IPS-15b (cell line): Measurements from ENCODE around the gene ATP11A.

Experiments used
- H3K27me3 ChIP-seq: one replicate; pipeline ENCODE4 v1.6.1; 2013; ENCODE audit warnings: low read length; ENCODE audit not compliant: control insufficient read depth, insufficient read depth
- H3K36me3 ChIP-seq: one replicate; pipeline ENCODE4 v1.6.1; 2013; ENCODE audit warnings: low read length; ENCODE audit not compliant: control insufficient read depth, insufficient read depth
- H3K4me1 ChIP-seq: one replicate; pipeline ENCODE4 v1.6.1; 2013; ENCODE audit warnings: mild to moderate bottlenecking, low read length; ENCODE audit not compliant: control insufficient read depth, insufficient read depth
- H3K4me3 ChIP-seq: one replicate; pipeline ENCODE4 v1.5.1; 2013; ENCODE audit warnings: low read depth, low read length
- H3K9ac ChIP-seq: one replicate; pipeline ENCODE4 v1.6.1; 2013; ENCODE audit warnings: low read depth, mild to moderate bottlenecking, low read length
- H3K9me3 ChIP-seq: one replicate; pipeline ENCODE4 v1.6.1; 2013; ENCODE audit warnings: mild to moderate bottlenecking, low read length; ENCODE audit not compliant: control insufficient read depth, insufficient read depth

ATP11A gene

DNA sequence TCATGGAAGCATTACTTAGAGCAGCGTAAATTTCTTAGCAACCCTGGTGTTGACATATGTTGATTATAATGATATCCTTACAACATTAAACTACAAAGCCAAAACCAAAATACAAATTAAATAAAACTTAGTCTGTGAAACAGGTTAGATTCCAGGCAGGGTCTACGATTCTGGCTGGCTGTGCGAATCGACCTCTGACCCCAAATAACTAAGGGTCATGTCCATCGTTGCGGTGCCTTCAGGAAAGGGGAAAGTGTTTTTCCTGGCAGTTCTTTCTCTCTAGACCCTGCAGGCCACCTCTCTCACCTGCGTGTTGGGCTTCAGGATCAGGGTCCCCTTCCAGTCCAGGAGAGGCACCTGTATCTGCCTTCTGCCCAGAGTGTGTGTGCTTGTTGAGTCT is 66.2 kb downstream of the ATP11A start:
- no peaks in the 10 kb centered on the region for H3K9me3 ChIP-seq
- no peak overlapping the region for H3K9ac ChIP-seq
- no peak overlapping the region for H3K4me3 ChIP-seq
- peaks cover 2% of the 10 kb centered on the region for H3K36me3 ChIP-seq
- H3K4me1 ChIP-seq = no peaks in the 10 kb centered on the region
- no peaks in the 10 kb centered on the region for H3K27me3 ChIP-seq

- Histone ChIP-seq H3K27me3 (no peaks in the 10 kb centered on the region), H3K9ac (no peak overlapping the region), H3K4me1 (no peaks in the 10 kb centered on the region), H3K36me3 (peaks cover 2% of the 10 kb centered on the region), H3K4me3 (no peak overlapping the region), H3K9me3 (no peaks in the 10 kb centered on the region)
Measured at GRCh38 chr13:112756511-112756966, 66.7 kb downstream of the ATP11A start.

DNA sequence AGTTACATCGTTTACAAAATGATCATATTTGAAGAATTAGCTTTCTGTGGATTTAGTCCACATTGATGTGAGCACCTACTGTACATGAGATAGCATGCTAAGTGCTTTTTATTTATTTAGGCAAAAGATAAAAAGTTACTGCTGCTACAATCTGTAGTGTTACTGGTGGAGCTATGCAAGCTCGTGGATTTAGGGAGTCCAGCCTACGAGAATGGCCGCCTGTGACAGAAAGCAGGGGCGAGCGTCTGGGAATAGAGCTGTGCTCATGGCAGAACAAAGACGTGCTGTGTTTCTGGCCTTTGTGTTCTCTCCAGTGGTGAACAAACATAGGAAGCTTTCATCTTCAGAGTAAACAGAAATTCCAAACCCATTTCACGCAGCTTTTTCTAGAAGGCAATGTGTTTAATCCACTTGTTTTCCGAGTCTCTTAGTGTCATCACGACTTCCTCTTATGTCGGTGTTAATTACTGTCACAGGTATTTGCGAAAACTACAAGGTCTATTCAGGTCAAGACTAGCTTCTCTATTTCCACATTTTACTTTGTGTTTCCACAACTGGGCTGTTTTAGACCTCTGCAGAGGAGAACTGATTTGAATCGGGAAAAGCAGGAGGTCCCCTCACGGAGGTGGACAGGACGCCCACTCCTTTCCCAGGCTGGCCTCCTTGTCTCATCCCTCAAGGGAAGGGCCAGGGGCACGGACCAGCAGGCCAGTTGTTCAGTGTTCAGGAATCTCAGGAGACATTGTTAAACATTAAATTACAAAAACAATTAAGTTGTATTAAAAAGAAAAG is 67.3 kb downstream of the ATP11A start:
- Histone ChIP-seq H3K4me1 (no peaks in the 10 kb centered on the region), H3K9ac (no peak overlapping the region), H3K4me3 (no peak overlapping the region), H3K9me3 (no peaks in the 10 kb centered on the region), H3K27me3 (no peaks in the 10 kb centered on the region), H3K36me3 (peaks cover 2% of the 10 kb centered on the region)

- Histone ChIP-seq H3K9me3 (no peaks in the 10 kb centered on the region), H3K4me3 (no peak overlapping the region), H3K27me3 (no peaks in the 10 kb centered on the region), H3K4me1 (no peaks in the 10 kb centered on the region), H3K9ac (no peak overlapping the region), H3K36me3 (peaks cover 2% of the 10 kb centered on the region)
Measured at GRCh38 chr13:112757759-112758086, 67.9 kb downstream of the ATP11A start.

DNA sequence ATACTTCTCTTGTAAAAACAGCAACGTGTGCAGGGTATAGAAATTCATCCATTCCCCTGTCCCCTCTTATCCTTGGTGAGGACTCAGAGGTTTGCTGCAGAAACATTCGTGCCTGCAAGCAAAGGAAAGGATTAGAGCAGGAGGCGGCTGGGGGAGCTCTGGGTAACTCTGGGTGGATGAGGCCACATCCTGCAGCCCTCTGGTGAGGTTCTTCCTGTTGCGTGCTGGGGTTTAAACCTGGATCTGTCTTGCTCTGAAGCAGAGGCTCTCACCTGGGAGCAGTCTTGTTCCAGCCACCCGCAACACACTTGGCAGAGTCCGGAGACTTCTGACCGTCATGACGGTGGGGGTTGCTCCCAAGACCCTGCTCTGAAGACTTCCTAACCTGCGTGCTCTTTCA is 69.2 kb downstream of the ATP11A start:
- Histone ChIP-seq H3K4me1 (no peaks in the 10 kb centered on the region), H3K27me3 (no peaks in the 10 kb centered on the region), H3K36me3 (peaks cover 2% of the 10 kb centered on the region), H3K9ac (no peak overlapping the region), H3K4me3 (no peak overlapping the region), H3K9me3 (no peaks in the 10 kb centered on the region)

DNA sequence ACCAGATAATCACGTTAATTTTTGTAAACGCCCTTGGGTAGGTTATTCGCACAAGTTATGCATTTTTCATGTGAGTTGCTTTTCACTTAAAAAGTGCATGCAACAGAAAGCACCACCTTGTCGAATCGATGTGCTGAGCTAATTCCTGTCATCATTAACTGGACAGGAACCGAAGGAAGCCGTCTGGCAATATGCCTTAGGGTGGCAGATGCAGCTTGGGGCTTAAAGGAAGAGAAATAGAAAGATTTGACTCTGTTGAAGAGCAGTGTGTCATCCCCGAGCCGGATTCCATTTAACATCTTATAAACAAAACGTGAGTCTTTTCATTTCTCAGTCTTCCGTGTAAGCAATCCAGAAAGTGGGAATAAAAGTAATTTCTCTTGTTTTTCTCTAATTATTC is 70.0 kb downstream of the ATP11A start:
- Histone ChIP-seq H3K9me3 (no peaks in the 10 kb centered on the region), H3K36me3 (peaks cover 2% of the 10 kb centered on the region), H3K4me1 (no peaks in the 10 kb centered on the region), H3K4me3 (no peak overlapping the region), H3K9ac (no peak overlapping the region), H3K27me3 (no peaks in the 10 kb centered on the region)

DNA sequence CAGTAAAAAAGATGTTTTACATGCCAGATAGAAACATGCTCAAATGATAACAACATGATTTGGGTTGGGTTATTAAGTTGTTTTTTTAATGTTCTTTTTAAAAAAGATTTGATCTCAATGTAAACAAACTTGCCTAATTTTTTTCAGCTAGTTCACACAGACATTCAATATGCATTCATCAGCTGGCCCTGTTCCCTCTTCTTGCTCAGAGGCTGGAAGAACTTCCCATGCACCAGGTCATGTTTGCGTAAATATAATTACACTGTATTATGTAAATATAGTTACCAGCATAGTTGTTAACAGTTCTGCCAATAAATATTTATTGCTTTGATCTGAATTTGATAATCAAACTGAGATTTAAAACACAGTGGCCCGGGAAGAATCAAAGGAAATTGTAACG is 70.6 kb downstream of the ATP11A start:
- H3K9me3 ChIP-seq = no peaks in the 10 kb centered on the region
- no peak overlapping the region for H3K9ac ChIP-seq
- no peaks in the 10 kb centered on the region for H3K4me1 ChIP-seq
- H3K4me3 ChIP-seq = no peak overlapping the region
- H3K27me3 ChIP-seq = no peaks in the 10 kb centered on the region
- peaks cover 2% of the 10 kb centered on the region for H3K36me3 ChIP-seq

GRCh38 chr13:112760931-112761330 is 71.1 kb downstream of the ATP11A start:
- no peaks in the 10 kb centered on the region for H3K9me3 ChIP-seq
- no peak overlapping the region for H3K4me3 ChIP-seq
- H3K9ac ChIP-seq = no peak overlapping the region
- H3K27me3 ChIP-seq = no peaks in the 10 kb centered on the region
- H3K4me1 ChIP-seq = peaks cover 2% of the 10 kb centered on the region
- H3K36me3 ChIP-seq = peaks cover 2% of the 10 kb centered on the region

GRCh38 chr13:112761701-112762689 is 72.2 kb downstream of the ATP11A start:
- H3K4me3 ChIP-seq = no peak overlapping the region
- peaks cover 2% of the 10 kb centered on the region for H3K4me1 ChIP-seq
- H3K36me3 ChIP-seq = peaks cover 2% of the 10 kb centered on the region
- H3K9me3 ChIP-seq = no peaks in the 10 kb centered on the region
- no peak overlapping the region for H3K9ac ChIP-seq
- no peaks in the 10 kb centered on the region for H3K27me3 ChIP-seq

GRCh38 chr13:112762690-112763080 is 72.8 kb downstream of the ATP11A start:
- Histone ChIP-seq H3K36me3 (peaks cover 2% of the 10 kb centered on the region), H3K9me3 (no peaks in the 10 kb centered on the region), H3K4me1 (peaks cover 2% of the 10 kb centered on the region), H3K9ac (no peak overlapping the region), H3K4me3 (no peak overlapping the region), H3K27me3 (no peaks in the 10 kb centered on the region)

DNA sequence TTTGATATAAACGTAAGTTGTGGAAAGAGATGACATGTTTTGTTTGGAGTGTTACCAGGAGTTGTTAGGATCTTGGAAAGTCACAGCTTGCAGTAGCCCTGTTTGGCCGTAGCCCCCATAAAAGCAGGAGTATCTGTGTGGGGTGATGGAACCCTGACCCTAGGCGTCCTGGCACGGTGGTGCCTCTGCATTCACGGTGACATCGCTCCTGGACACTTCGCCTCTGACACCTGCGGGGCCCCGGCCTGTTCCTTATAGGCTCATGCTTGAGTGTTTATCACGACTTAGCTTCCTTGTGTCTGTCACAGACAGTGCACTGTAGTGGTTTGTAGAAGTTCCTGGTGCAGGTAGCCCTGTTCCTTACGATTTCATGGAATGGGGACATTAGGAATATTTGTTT is 74.2 kb downstream of the ATP11A start:
- H3K9ac ChIP-seq = no peak overlapping the region
- H3K27me3 ChIP-seq = no peaks in the 10 kb centered on the region
- H3K9me3 ChIP-seq = no peaks in the 10 kb centered on the region
- H3K4me3 ChIP-seq = no peak overlapping the region
- peaks cover 2% of the 10 kb centered on the region for H3K4me1 ChIP-seq
- H3K36me3 ChIP-seq = peaks cover 2% of the 10 kb centered on the region
